Measurements from ENCODE around the gene TLN1. TPM values are rescaled to one million over a fixed set of nuclear protein-coding genes. Genes with fewer than 3 reads are reported as not detected.

TLN1 gene
- total RNA-seq, 1 donor from 2014 or later = 164 TPM

DNA sequence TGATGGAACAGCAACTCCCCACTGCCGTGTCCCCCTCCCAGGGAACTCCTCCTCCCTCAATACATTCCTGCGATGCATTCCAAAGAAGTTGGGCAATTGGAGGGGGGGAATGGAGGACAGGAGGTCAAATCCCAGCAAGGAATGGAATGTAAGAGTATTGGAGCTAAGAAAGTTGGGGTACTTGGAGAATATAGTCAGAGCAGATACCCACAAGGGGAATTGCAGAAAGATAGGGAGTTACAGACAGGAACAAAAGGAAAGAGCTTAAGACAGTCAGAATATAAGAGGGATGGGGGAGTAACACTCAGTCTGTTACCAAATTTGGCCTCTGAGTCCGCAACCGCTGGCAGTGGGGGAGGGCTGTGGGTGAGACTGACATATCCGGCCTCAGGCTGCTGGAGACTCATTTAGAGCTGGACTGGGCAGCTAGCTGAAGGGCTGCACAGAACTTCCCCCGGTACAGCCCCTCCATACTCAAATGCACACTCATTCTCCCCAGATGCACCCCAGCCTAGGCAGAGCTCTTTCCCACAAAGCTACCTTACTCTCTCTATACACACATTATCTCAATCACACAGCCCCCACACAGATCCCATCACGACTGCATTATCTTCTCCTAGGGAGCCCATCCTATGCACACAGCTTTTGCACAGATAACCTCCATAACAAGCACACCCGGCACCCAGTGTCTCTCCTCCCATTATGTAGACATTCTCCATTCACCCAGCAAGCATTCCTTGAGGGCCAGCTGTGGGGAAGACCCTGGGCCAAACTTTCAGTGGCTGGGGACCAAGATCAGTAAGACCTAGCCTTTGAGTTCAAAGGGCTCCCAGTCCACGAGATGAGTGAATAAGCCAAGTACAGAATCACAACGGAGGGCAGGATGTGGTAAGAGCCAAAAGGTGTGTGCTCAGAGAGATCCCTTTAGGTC, 3.7 kb downstream of the TLN1 start:
- no peak for DNase-seq (ENCODE audit: extremely low spot score, unreplicated experiment)
- Mint-ChIP-seq H3K4me3 (no peak overlapping the region), H3K36me3 (peaks cover 15% of the 10 kb centered on the region), H3K27me3 (no peaks in the 10 kb centered on the region), H3K4me1 (ENCODE audit: unreplicated experiment) (peaks cover 13% of the 10 kb centered on the region), H3K27ac (no peak overlapping the region), H3K9me3 (no peaks in the 10 kb centered on the region)
- TF ChIP-seq CTCF (conservative IDR thresholded peaks at IDR 0.05) = no peak

DNA sequence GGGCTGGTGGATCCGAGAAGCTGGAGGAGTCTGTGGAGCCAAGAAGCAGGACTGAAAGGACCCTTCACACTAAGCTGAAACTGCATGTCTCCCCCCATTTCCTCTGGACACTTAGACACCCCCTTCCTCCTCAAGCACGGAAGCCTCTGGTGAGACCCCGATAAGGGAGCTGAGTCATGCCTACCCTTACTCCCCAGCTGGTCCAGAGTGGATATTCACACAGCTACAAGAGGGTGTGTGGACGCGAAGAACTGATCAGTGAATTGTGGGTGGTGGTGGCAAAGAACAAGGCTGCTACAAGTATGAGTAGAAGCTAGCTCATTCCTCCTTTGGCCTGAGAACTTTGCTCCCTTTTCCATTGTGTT, 4.3 kb downstream of the TLN1 start:
- H3K4me1 Mint-ChIP-seq (ENCODE audit: unreplicated experiment) = peaks cover 8% of the 10 kb centered on the region
- no peak overlapping the region for H3K4me3 Mint-ChIP-seq
- H3K27me3 Mint-ChIP-seq = no peaks in the 10 kb centered on the region
- H3K9me3 Mint-ChIP-seq = no peaks in the 10 kb centered on the region
- no peak for DNase-seq (ENCODE audit: extremely low spot score, unreplicated experiment)
- TF ChIP-seq CTCF (conservative IDR thresholded peaks at IDR 0.05) = no peak
- peaks cover 14% of the 10 kb centered on the region for H3K36me3 Mint-ChIP-seq
- no peak overlapping the region for H3K27ac Mint-ChIP-seq

GRCh38 chr9:35726931-35727330, 5.1 kb downstream of the TLN1 start:
- Mint-ChIP-seq H3K27me3 (no peaks in the 10 kb centered on the region), H3K4me1 (ENCODE audit: unreplicated experiment) (peaks cover 8% of the 10 kb centered on the region), H3K4me3 (peak overlapping the region; percentile 16), H3K36me3 (peaks cover 21% of the 10 kb centered on the region), H3K9me3 (no peaks in the 10 kb centered on the region), H3K27ac (no peak overlapping the region)
- no peak for DNase-seq (ENCODE audit: extremely low spot score, unreplicated experiment)
- TF ChIP-seq CTCF (conservative IDR thresholded peaks at IDR 0.05) = no peak

DNA sequence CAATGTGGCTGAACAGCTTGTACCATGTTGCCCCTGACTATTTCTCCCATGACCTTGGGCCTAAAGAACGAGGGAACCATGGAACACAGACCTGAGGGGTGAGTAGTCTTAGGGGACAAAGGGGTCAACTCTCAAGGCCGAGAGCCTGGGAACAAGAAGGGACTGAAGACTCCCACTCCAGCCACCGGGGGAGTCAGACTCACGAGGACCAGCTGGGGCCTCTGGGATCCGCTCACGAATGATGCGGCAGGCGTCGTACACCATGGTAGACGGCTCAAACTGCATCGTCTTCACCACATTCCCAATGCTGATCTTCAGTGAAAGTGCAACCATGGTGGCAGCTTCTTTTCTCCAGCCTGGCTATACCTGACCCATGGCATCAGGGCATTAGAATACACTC, 6.6 kb downstream of the TLN1 start:
- no peak overlapping the region for H3K4me3 Mint-ChIP-seq
- H3K27me3 Mint-ChIP-seq = no peaks in the 10 kb centered on the region
- H3K9me3 Mint-ChIP-seq = no peaks in the 10 kb centered on the region
- no peak for TF ChIP-seq CTCF (conservative IDR thresholded peaks at IDR 0.05)
- H3K27ac Mint-ChIP-seq = no peak overlapping the region
- H3K36me3 Mint-ChIP-seq = peaks cover 26% of the 10 kb centered on the region
- no peaks in the 10 kb centered on the region for H3K4me1 Mint-ChIP-seq (ENCODE audit: unreplicated experiment)
- no peak for DNase-seq (ENCODE audit: extremely low spot score, unreplicated experiment)

DNA sequence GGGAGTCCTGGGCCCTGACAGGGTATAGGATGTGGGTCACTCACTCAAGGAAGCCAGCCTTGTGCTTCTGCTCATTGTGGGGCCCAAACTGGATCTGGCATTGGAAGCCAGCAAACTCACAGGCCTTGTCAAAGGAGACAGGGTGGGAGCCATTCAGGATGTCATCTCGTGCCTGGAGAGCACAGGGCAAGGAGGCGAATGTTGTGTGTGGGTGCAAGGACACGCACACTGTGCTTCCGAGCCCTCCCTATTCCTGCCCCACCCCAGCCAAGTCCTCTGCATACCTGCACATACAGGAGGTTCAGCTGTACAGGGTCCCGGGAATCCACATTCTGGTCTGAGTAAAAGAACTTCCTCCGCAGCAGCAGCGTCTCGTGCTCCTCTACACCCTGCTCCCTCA, 8.1 kb downstream of the TLN1 start:
- no peak overlapping the region for H3K27ac Mint-ChIP-seq
- no peak overlapping the region for H3K4me3 Mint-ChIP-seq
- H3K4me1 Mint-ChIP-seq (ENCODE audit: unreplicated experiment) = no peaks in the 10 kb centered on the region
- H3K36me3 Mint-ChIP-seq = peaks cover 30% of the 10 kb centered on the region
- no peaks in the 10 kb centered on the region for H3K9me3 Mint-ChIP-seq
- no peak for TF ChIP-seq CTCF (conservative IDR thresholded peaks at IDR 0.05)
- H3K27me3 Mint-ChIP-seq = no peaks in the 10 kb centered on the region
- DNase-seq (ENCODE audit: extremely low spot score, unreplicated experiment) = no peak
